Measurements from ENCODE around the gene ADCY2.

The ADCY2 gene

DNA sequence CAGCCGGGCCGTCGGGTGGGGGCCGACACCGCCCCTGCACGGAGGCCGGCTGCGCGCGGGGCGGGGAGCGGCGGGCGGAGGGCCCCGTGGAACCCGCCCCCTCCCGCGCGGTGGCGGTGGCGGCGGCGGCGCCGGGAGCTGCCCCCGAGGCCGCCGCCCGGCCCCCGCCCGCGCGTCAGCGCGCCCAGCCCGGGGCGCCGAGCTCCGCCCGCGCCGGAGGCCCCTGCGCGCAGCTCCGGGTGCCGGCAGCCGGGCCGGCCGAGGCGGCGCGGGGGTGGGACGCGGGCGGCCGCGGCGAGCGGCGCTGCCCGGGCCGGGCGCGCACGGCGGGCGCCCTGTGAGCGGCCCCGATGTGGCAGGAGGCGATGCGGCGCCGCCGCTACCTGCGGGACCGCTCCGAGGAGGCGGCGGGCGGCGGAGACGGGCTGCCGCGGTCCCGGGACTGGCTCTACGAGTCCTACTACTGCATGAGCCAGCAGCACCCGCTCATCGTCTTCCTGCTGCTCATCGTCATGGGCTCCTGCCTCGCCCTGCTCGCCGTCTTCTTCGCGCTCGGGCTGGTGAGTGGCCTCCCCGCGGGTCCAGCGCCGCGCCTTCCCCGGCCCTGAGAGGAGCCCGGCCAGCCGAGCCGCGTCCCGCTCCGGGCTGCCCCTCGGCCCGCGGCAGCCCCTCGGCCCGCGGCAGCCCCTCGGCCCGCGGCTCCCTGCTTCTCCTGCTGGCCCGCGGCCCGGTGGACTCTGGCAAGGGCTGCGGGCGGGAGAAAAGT lies at the start of gene ADCY2:
TSS of gene ADCY2 (plus strand) at position 192 of the 766 bp plus-strand sequence. CDS start at position 351, 159 bp downstream.
- DNase-seq (ENCODE audit: low read depth), result no peak

DNA sequence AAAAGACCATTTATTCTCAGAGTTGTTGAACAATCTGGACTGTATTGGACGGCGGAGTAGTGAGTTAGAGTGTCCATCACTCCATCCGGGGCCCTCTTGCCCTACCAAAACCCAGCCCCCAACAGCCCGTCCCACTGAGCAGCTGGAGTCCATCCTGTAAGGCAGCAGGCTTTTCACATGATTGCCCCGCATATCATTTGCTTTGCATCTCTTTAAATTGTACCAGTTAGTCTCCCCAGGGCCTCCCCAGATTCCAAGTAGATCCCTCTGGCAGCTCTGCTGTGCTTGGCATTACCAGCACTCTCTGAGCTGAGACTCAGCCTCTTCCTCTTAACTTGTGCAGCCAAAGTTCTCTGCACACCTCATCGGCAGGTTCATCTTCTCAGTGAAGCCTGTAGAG lies 48.6 kb upstream of the ADCY2 start:
- no peak for DNase-seq (ENCODE audit: low read depth)

DNA sequence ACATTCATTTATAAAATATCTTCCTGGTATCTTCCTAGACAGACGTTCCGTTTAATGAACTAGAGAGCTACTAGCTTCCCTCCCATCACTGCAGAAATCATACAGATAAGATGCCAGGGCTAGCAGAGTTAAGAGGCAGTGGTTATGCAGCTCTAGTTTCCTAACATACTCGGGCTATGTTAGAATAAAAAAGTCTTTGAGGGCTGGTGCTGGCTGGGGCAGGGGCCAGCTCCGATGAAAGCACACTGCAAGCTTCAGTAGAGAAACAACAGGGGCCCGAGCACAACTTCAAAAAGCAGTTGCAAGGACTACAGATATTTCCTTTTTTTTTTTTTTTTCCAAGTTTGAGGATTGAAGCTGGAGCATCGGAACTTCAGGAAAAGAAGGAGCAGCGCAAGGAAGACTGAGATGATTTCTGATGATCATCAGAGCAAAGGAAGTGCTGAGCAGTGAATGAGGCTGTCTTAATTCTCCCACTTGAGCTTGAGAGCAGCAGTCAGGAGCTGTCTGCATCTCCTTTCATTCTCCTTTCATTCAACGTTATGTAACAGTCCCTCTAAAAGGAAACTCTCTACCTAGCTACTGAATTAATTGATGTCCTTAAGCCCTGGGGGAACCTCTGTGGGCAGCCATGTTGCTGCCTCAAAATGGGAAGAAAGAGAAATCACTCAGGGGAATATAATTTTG lies 47.6 kb upstream of the ADCY2 start:
- no peak for DNase-seq (ENCODE audit: low read depth)

DNA sequence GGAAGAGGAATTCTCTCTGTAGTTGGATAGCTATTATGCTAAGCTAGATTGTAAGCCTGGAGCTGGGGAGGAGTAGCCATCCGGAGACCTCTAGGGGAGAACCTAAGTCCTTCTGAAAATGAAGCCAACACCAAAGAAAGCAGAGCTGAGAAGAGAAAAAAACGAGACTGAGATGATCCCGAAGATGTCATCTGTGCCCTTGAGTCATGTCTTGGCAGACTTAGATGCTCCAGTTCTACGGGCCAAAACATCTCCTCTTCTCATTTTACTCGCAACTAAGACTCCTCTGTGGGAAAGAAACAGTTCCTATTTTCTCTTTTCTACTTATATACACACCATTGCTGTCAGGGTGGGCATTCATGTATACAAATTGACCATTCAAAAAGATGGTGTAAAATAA lies 34.3 kb upstream of the ADCY2 start:
- DNase-seq (ENCODE audit: low read depth), result no peak

DNA sequence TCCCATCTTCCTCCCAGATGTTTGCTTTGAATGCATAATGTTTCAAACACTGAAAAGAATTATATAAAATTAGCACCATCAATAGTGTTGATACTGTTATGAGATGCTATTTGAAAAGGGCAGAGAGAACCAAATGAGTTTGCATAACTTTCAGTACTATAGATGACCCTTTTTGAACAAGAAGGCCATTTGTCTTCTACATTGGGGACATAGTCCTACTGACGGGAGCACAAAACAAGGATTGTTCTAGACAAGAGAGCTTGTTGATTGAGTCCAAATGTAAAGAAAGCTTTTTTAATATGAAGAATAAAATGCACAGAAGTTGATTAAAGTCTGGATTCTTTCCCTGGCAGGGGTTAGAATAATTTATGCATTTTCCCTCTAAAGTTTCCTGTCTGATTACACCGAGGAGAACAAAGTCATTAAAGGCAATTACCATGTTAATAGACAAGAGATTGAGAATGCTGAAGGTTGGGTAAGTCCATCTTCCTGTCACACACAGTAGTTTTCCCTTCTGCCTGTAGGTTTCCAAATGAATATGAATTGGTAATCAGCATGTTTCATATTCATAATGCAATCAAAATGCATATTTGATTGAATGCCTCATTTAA lies 32.8 kb upstream of the ADCY2 start:
- DNase-seq (ENCODE audit: low read depth), result no peak

DNA sequence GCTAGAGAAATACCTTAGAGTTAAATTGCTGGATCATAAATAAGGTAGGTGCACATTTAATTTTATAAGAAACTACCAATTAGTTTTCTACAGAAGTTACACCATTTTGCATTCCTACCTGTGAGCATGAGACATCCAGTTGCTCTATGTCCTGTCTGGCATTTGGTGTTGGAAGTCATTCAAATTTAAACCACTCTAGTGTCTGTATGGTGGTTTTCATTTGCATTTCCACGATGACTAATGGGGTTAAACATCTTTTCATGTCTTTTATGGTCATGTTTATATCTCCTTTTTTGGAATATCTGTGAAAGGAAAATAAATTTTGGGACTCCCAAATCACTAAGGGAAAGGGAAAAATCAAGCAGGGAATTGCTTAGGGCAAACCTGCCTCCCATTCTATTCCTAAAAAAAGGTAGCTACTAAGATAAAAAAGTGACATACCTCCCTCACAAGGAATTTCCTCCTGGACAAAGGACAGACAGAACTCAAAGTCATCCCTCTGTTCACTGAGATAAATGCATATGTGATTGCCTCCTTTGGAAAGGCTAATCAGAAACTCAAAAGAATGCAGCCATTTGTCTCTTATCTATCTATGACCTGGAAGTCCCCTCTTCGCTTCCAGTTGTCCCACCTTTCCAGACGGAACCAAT lies 31.6 kb upstream of the ADCY2 start:
- no peak for DNase-seq (ENCODE audit: low read depth)

DNA sequence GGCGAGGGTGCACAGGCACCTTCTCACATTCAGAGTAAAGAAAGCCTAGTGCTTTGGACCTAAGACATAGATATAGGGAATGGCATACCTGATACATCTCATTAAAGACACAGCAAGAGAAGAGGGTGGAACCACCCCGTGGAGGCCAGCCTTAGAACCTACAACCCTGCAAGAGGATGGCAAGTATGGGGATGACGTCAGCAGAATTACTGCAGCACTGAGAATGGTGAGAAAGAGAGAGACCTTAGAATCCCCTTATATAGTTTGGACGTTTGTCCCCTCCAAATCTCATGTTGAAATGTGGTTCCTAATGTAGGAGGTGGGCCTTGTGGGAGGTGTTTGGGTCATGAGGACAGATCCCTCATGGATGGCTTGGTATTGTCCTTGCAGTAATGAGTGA lies 28.2 kb upstream of the ADCY2 start:
- no peak for DNase-seq (ENCODE audit: low read depth)

DNA sequence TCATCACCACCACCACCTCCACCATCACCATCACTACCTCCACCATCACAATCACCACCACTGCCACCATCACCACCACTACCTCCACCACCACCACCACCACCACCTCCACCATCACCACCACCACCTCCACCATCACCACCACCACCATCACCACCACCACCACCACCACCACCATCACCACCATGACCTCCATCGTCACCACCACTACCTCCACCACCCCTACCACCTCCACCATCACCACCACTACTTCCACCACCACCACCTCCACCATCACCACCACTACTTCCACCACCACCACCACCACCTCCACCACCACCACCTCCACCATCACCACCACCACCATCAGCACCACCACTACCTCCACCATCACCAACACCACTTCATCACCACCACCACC lies 23.5 kb upstream of the ADCY2 start:
- DNase-seq (ENCODE audit: low read depth), result no peak

DNA sequence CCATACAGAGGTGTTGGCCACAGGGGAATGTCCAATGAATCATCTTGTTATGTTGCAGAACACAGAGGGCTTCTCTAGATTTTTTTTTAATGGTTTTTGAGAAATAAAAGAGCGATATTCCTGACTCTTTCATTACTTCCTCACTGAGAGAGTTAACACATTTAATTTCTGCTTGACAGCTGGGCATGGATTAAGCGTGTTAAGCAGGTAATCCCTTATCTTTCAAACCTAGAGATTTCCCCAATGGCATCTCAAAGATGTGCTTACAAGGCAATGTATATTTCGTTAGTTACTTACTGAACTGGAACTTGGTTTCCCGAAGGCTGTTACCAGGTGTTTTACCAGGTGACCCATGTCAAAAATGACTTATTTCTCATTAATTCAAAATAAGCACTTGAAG lies 21.8 kb upstream of the ADCY2 start:
- DNase-seq (ENCODE audit: low read depth), result no peak

DNA sequence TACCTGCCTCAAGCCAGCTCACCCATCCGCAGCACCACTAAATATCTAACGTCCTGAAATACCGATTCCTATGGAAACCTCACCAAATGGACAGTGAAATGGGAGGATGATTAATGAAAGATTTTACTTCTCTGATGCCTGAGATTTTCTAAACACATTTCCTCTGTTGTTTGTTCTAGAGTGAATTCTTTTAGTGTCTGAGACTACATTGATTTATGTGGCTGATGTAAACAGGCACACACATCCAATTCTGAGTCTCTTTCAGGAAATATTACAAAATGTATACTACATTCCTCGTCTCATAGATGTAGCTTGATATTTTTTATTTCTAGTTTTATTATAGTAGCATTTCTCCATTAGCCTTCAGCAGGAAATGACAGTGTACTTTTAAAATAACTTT lies 20.5 kb upstream of the ADCY2 start:
- no peak for DNase-seq (ENCODE audit: low read depth)

DNA sequence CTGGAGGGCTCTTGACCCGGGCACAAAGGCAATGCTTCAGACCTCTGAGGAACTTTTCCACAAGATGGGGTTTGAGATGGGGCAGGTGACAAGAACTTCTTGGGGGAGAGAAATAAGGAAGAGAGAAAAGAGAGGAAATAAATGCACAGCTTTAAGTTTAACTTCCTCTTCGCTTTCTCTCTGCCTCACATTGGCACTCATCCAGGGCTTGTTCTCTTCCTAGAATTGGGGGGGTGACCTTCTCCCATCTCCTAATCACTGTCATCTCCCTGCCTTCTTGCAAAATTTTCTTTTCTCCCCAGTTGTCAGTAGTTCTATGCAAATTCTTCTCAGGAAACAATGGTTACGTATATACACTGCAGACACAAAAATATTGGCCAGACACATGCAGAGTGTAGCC lies 19.1 kb upstream of the ADCY2 start:
- DNase-seq (ENCODE audit: low read depth), result no peak

DNA sequence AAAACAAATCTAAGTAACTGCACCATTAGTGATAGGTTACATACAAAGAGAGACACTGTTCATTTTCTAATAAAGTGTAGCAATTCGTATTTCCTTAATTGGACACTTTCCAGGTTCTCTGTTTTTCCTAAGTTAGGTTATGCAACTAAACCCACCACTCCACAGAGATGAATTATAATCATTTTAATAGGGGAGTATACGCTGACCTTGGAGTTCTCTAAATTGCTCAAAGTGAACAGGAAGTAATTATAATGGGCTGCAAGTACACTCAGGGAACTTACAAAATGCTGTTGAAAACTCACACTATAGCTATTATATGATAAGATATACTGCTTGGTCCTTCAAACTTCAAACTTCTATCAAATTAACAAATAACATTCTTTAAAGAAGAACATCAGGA lies 18.2 kb upstream of the ADCY2 start:
- DNase-seq (ENCODE audit: low read depth), result no peak

DNA sequence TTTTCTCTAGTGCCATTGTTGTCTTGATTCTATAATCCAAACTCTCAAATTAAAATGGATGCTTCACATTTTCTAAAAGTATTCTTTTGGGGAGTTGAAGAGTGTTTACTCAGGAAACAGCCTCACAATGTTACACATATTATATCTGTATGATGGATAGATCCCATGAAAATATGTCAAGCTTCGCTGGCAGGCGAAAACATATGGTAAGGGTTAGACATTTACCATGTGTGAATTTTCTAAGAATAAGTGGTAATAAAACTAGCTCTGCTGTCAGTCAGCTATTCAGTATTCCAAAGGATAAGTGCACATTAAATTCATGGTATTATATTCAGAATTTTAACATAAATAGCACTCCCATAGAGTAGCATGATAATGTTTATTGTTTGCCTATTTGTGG lies 13.3 kb upstream of the ADCY2 start:
- no peak for DNase-seq (ENCODE audit: low read depth)

DNA sequence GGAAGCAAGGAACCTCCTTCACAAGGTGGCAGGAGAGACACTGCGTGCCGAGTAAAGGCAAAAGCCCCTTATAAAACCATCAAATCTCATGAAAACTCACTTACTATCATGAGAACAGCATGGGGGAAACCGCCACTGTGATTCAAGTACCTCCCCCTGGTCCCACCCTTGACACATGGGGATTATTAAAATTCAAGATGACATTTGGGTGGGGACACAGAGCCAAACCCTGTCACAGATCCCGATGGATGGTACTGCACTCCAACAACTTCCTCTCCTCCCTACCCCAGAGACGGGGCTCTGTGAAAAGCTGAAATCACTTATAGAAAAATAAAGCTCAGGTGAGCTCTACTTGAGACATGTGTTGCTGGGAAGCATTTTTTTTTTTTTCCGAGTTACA lies 10.3 kb upstream of the ADCY2 start:
- no peak for DNase-seq (ENCODE audit: low read depth)

DNA sequence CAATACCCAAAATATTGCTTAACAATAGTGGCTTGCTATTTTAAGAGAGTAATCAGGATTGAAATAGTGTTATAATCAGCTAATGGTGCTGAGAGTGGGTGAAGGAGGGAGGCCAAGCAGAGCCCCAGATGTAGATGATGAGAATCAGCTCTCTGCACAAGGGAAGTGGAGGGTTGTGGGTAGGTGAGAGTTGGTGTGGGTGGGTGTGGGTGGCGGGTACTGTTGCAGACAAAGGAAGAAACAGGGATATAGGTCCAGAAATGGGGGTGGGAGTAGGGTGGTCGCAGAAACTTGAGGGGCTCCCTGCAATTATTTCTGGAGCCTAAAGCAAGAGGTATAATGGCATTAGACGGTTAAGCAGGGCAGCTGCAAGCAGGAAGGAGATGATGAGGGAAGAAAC lies 7.4 kb upstream of the ADCY2 start:
- DNase-seq (ENCODE audit: low read depth), result no peak

DNA sequence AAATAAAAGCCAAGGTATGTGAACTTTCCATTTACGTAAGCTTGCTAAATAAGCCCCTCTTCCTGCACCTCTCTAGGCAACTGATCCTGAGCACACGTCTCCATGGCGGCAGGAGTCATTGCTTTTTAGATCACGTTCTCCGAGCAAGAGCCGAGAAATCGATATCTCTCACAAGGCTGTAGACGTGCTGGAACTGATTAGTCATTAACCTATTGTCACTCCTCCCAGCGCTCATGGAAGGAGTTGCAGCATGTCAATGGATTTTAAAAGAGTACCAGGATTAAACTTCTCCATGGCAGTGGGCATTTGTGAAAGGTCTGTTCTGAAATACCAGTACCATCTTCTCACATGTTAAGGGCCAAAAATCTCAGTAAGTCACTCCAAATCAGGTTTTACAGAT lies 4.7 kb upstream of the ADCY2 start:
- DNase-seq (ENCODE audit: low read depth), result no peak

DNA sequence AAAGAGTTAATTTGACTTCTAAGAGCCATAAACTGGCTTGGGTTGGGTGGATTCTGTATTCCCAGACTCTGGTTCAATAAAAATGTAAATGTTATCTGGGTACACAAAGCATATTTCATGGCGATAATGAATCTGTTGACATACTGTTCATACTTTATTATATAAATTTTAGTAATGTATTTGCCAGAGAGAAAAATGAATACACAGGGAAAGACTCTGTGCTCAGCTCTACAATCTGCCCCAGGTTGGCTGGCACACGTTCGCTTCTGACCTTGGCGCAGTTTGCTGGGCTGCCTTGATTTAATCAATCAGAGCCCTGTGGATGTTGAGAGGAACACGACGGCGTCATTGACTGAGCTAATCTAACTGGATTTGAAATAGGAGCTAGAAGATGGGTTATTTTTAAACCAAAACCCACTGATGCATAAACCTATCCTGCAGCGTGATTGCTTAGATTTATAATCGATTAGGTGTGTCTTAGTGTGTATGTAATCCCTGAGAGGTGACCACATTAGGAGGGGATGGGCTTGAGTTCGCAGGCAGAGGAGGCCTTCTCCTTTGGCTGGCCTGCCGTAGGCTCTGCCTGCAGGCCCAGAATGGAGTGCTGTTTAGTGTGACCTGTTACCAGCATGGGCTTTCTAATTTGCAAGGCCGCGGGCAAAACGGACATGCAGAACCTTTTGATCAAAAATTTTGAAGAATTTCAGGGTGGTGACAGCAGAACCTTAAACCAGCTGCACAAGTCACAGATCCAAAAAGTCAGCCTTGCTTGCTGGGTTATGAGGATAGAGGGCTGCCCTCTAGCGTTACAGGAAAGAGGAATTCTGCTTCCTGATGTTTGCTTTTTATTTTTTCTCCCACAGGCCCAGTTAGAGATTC lies 3.9 kb upstream of the ADCY2 start:
- DNase-seq (ENCODE audit: low read depth), result no peak

DNA sequence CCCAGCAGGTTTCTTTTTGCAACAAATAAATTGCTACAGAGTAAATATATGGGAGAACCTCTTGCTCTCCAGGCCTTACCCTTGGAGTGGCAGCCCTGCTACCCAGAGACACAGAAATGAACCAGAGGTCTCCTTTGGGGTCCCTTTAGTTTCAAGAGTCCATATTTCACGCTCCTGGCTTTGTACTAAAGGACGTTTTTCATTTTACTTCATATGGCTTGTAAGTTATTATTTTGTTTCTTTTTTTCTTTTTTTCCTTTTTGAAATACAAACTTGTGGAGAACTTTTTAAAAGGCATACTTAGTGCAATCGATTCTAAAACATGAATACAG lies 3.3 kb upstream of the ADCY2 start:
- DNase-seq (ENCODE audit: low read depth), result no peak

DNA sequence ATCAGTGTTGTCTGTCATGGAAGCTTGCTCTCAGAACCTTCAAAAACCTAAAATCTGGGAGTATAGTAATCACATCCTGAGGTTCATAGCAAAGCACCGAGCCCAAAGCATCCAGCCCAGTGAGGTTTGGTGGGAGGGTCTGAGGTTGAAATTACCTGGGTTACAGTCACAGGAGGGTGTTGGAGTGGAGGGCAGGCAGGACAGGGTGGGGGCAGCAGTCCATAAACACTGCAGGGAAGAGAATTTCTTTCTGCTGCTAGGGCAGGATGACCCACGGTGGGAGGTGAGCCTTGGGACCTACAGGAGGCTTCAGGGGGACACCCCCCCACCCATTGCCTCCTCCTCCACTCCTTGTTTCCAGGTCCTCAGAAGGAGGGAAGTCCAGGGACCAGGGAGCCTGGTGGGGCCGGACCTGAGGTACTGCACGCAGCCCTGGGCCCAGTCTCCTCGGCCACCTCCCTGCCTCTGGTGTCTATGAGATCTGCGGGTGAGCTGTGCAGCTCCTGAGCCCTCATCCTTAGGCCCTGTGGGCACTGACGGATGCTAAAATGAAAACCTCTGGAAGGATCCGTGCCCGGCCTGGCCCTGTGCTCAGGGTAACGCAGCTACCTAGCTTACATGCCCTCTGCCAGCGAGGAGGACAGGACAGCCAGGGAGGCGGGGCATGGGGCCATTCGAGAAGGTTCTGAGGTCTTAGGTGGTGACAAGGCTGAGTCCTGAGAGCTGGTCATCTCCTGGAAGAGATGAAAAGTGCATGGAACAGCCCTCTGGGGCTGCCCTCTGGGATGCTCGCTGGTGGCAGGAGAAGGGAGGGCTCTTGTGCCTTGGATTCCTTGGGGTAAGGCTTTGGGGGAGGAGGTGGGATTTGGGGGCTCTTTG lies 1.8 kb upstream of the ADCY2 start:
- no peak for DNase-seq (ENCODE audit: low read depth)

DNA sequence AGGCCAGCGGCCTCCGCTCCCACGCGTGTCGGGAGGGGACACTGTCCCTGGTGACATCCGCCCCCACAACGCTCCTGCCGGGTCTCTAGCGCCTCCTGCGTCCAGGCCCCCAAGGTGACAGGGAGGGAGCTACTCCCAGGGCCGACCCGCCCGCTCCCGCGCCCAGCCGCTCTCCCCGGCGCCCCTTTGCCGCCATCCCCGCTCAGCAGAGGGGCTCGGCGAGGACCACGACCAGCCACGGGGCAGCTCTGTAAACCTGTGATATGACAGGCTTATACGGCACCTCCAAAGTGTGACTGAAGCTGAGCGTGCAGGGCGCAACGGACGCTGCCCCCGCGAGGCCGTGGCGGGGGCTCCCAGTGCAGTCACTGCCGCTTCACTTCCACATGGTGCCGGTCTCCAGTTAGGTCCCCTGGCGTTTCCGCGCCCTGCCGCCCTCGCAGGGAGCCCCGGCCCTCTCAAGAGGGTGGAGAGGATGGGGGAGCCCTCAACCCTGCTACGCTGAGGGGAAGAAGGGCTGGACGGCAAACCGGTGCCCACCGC lies 978 bp upstream of the ADCY2 start:
- DNase-seq (ENCODE audit: low read depth), result no peak

DNA sequence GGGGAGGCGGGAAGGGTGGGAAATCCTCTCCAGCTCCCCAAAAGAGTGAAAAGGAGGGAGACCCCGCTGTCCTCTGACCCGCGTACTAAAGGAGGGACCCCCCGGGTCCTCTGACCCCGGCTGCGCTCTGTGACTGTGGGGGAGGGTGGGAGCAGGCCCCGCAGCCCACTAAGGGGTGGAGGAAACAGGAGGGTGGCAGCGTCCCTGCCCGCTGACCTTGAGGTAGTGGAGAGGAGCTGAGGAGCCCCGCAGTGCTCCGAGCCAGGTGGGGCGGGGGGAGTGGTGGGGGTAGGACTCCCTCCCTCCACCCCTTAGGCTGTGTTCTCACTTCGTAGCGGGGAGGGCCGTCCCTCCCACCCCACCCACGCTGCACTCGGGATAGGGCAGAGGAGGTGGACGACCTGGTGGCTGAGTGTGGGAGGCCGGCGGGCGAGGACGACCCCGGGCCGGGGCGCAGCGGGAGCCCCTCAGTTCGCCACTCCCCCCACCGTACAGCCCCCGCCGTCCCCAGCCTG lies 449 bp upstream of the ADCY2 start:
- DNase-seq (ENCODE audit: low read depth), result no peak
